Parietal lobe (tissue), 1 donor: Measurements from ENCODE around the gene ABHD4. TPM values are rescaled to one million over a fixed set of nuclear protein-coding genes. Genes with fewer than 3 reads are reported as not detected.

ENCODE experiments used
- total RNA-seq: library from RNA; depleted of rRNA; stranded (reverse); fragments of >200 nt; gene quantifications from one replicate; pipeline ENCODE4 v1.2.3, GENCODE V29; 2014

The ABHD4 gene, protein sequence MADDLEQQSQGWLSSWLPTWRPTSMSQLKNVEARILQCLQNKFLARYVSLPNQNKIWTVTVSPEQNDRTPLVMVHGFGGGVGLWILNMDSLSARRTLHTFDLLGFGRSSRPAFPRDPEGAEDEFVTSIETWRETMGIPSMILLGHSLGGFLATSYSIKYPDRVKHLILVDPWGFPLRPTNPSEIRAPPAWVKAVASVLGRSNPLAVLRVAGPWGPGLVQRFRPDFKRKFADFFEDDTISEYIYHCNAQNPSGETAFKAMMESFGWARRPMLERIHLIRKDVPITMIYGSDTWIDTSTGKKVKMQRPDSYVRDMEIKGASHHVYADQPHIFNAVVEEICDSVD
- total RNA-seq: 4.1 TPM

DNA sequence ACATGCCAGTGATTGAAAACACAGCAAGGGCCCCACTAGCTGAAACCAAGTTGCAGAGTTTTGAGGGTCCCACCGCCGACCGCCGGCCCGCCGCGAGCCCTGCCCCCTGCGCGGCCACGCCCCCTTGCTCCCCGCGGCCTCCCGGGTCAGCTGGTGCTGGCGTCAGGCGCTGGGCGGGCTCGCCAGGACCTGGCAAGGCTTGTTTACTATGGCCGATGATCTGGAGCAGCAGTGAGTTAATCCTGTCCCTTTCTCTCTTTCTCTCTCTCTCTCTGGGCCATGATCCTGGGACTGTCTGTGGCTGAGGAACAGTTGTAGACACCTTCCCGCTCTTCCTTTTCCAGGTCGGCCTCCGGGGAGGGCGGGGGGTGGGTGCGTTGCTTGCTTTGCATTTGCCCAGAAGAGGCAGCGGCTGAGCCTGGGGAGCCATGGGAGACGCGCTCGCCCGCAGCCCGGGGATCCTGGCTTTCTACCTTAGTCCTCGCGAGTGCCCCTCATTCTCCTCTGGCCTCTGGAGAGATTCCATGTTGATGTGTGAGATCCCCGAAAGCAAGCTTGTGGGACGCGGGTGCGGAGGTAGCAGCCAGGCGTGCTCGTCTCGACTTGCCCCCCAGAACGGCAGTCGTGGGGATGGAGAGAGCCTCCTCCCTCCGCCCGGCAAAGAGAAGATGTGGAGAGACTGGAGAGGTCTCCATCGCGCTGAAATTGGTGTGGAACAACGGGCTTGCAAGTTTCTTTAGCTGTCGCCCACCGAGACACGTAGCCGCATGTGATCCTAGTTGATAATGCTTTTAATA, at the start of gene ABHD4:
Gene ABHD4, plus strand, starts transcription at position 202 of the 797 bp plus-strand sequence. Its CDS starts 7 bp downstream, at position 209.

DNA sequence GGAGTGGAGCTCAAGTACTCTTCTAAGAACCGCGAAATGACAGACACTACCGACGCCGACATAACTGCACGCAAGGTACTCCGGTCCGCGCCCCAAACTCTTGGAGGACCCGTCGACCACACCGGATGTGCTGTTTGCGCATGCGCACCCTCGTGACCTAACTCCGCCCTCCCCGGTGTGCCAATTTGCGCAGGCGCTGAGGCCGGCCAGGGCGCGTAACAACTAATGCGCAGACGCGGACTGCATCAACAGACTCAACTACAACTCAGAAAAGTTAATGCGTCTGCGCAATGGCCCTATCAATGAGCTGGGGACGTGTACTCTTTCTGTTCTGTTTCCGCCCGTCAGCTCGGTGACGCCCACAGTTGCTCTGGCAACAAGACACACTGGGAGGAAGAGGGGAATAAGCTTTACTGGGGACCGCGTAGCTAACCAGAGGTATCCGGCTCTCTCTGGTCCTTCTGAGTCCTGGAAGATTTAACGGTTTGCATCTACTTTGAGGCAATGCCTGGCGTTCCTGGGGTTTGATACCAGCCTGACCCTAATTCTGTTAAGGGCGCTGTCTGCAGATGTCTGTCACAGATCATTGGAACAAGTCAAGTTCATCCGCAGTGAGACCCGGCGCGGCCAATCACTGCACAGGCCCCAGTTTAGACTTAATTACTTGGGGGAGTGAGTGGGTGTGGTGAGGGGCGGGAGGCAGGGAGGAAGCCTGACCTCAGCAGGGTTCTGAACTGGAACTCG, 8.8 kb upstream of the ABHD4 start, which contains the start of gene DAD1:
Gene DAD1, minus strand, starts transcription at position 129 of the 744 bp plus-strand sequence. Its CDS starts 67 bp downstream, at position 62.

DNA sequence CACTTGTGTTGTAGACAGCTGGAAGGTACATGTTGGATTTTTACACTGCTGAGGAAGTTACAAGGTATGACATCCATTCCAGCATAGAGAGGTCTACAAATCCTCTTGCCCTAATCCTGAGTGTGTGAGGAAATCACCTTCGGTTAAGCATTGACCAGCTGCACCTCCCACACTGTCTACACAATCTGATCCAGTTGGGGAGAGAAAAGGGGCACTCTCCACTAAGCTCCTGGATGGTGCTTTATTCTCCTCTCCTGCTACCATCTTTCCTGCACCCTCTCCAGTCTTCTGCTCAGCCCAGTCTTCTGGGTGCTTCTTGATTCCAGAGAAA, 46.2 kb downstream of the ABHD4 start, which contains the start of gene OR6J1:
Gene OR6J1, minus strand, starts transcription at position 48 of the 331 bp plus-strand sequence. CDS start 9,541 bp downstream, outside the sequence.

Other genes starting within 250 kb of the ABHD4 start
- 61.0 TPM for gene DAD1, start 9.1 kb upstream of the ABHD4 start, total RNA-seq
- gene OR6J1, start 46.1 kb downstream of the ABHD4 start, total RNA-seq: not detected
- 46.0 TPM for gene OXA1L, start 168.4 kb downstream of the ABHD4 start, total RNA-seq
- gene SLC7A7, start 217.1 kb downstream of the ABHD4 start, total RNA-seq: 2.8 TPM
- 18.2 TPM for gene MRPL52, start 231.6 kb downstream of the ABHD4 start, total RNA-seq
- gene MMP14, start 238.3 kb downstream of the ABHD4 start, total RNA-seq: 8.5 TPM